ENCODE results near the gene COBL.

Gene COBL

GRCh38 chr7:51256916-51257315 lies 59.7 kb downstream of the COBL start:
- Histone ChIP-seq H3K9me3 (ENCODE audit: insufficient read depth, low read depth, low read length) (no peaks in the 10 kb centered on the region), H3K79me2 (ENCODE audit: insufficient read depth, low read length) (no peaks in the 10 kb centered on the region)

GRCh38 chr7:51256209-51256781 lies 60.3 kb downstream of the COBL start:
- Histone ChIP-seq H3K36me3 (ENCODE audit: insufficient read depth, low read length) (no peaks in the 10 kb centered on the region), H3K4me2 (ENCODE audit: low read depth, low read length, poor library complexity, severe bottlenecking) (no peak overlapping the region), H3K9me2 (replicated peaks; ENCODE audit: low read depth, low read length) (no peaks in the 10 kb centered on the region), H3K4me3 (ENCODE audit: low read length, poor library complexity, severe bottlenecking) (no peak overlapping the region), H3K9ac (ENCODE audit: low read depth, low read length, poor library complexity, severe bottlenecking) (no peak overlapping the region), H3K4me1 (ENCODE audit: insufficient read depth, low read length, poor library complexity, severe bottlenecking) (no peaks in the 10 kb centered on the region), H3K79me2 (ENCODE audit: insufficient read depth, low read length) (no peaks in the 10 kb centered on the region), H3F3A (ENCODE audit: low read depth) (no peaks in the 10 kb centered on the region), H2AFZ (ENCODE audit: low read length) (no peak overlapping the region), H3K9me3 (ENCODE audit: insufficient read depth, low read depth, low read length) (no peaks in the 10 kb centered on the region), H4K20me1 (ENCODE audit: insufficient read depth, low read length, poor library complexity, severe bottlenecking) (no peaks in the 10 kb centered on the region), H3K27me3 (ENCODE audit: insufficient read depth, low read length, poor library complexity, severe bottlenecking) (no peaks in the 10 kb centered on the region)
- TF ChIP-seq CTCF (conservative IDR thresholded peaks at IDR 0.05; ENCODE audit: low read length) = no peak
- no peak for TF ChIP-seq EZH2phosphoT487 (IDR thresholded peaks at IDR 0.05; ENCODE audit: borderline replicate concordance)

More at GRCh38 chr7:51256916-51257315, 59.7 kb downstream of the COBL start:
- H3K4me2 ChIP-seq (ENCODE audit: low read depth, low read length, poor library complexity, severe bottlenecking) = no peak overlapping the region
- H2AFZ ChIP-seq (ENCODE audit: low read length) = no peak overlapping the region
- H3K27me3 ChIP-seq (ENCODE audit: insufficient read depth, low read length, poor library complexity, severe bottlenecking) = no peaks in the 10 kb centered on the region
- H3K9ac ChIP-seq (ENCODE audit: low read depth, low read length, poor library complexity, severe bottlenecking) = no peak overlapping the region
- no peaks in the 10 kb centered on the region for H3K9me2 ChIP-seq (replicated peaks; ENCODE audit: low read depth, low read length)
- TF ChIP-seq EZH2phosphoT487 (IDR thresholded peaks at IDR 0.05; ENCODE audit: borderline replicate concordance) = no peak
- H3K36me3 ChIP-seq (ENCODE audit: insufficient read depth, low read length) = no peaks in the 10 kb centered on the region
- H4K20me1 ChIP-seq (ENCODE audit: insufficient read depth, low read length, poor library complexity, severe bottlenecking) = no peaks in the 10 kb centered on the region
- H3K4me3 ChIP-seq (ENCODE audit: low read length, poor library complexity, severe bottlenecking) = no peak overlapping the region
- no peaks in the 10 kb centered on the region for H3F3A ChIP-seq (ENCODE audit: low read depth)
- no peaks in the 10 kb centered on the region for H3K4me1 ChIP-seq (ENCODE audit: insufficient read depth, low read length, poor library complexity, severe bottlenecking)

GRCh38 chr7:51255536-51256208 lies 60.9 kb downstream of the COBL start:
- Histone ChIP-seq H3K9me3 (ENCODE audit: insufficient read depth, low read depth, low read length) (no peaks in the 10 kb centered on the region), H3K27me3 (ENCODE audit: insufficient read depth, low read length, poor library complexity, severe bottlenecking) (no peaks in the 10 kb centered on the region), H3K4me1 (ENCODE audit: insufficient read depth, low read length, poor library complexity, severe bottlenecking) (no peaks in the 10 kb centered on the region), H3K9me2 (replicated peaks; ENCODE audit: low read depth, low read length) (no peaks in the 10 kb centered on the region), H3K36me3 (ENCODE audit: insufficient read depth, low read length) (no peaks in the 10 kb centered on the region), H3K9ac (ENCODE audit: low read depth, low read length, poor library complexity, severe bottlenecking) (no peak overlapping the region), H2AFZ (ENCODE audit: low read length) (no peak overlapping the region), H4K20me1 (ENCODE audit: insufficient read depth, low read length, poor library complexity, severe bottlenecking) (no peaks in the 10 kb centered on the region), H3K79me2 (ENCODE audit: insufficient read depth, low read length) (no peaks in the 10 kb centered on the region), H3F3A (ENCODE audit: low read depth) (no peaks in the 10 kb centered on the region), H3K4me2 (ENCODE audit: low read depth, low read length, poor library complexity, severe bottlenecking) (no peak overlapping the region), H3K4me3 (ENCODE audit: low read length, poor library complexity, severe bottlenecking) (no peak overlapping the region)
- TF ChIP-seq EZH2phosphoT487 (IDR thresholded peaks at IDR 0.05; ENCODE audit: borderline replicate concordance) = no peak
- TF ChIP-seq CTCF (conservative IDR thresholded peaks at IDR 0.05; ENCODE audit: low read length) = no peak

Measured in Loucy (cell line).